H9 (cell line): ENCODE measurements around the gene MMP17. TPM values are rescaled to one million over a fixed set of nuclear protein-coding genes. Genes with fewer than 3 reads are reported as not detected.

Experiments used
- DNase-seq: peaks from one replicate; pipeline ENCODE4 v3.0.0-alpha.2; 2017
- H2AFZ ChIP-seq: one replicate; pipeline ENCODE4 v1.6.1; 2013; ENCODE audit warnings: mild to moderate bottlenecking, low read length, control low read depth, moderate library complexity
- H2AK5ac ChIP-seq: 2 replicates; pipeline ENCODE4 v1.6.1; 2013; ENCODE audit warnings: low read length, control low read depth, mixed read lengths; ENCODE audit not compliant: insufficient read length
- H2BK120ac ChIP-seq: one replicate; pipeline ENCODE4 v1.6.1; 2013; ENCODE audit warnings: low read depth, mild to moderate bottlenecking, low read length, control low read depth, inconsistent platforms; ENCODE audit not compliant: poor library complexity, severe bottlenecking
- H2BK12ac ChIP-seq: 2 replicates; pipeline ENCODE4 v1.6.1; 2013; ENCODE audit warnings: low read length, control low read depth, mixed read lengths, low read depth; ENCODE audit not compliant: insufficient read length
- H2BK15ac ChIP-seq: 2 replicates; pipeline ENCODE4 v1.6.1; 2013; ENCODE audit warnings: low read depth, low read length, control low read depth
- H2BK20ac ChIP-seq: one replicate; pipeline ENCODE4 v1.6.1; 2013; ENCODE audit warnings: low read depth, mild to moderate bottlenecking, low read length, control low read depth, inconsistent platforms; ENCODE audit not compliant: poor library complexity, severe bottlenecking
- H2BK5ac ChIP-seq: 2 replicates; pipeline ENCODE4 v1.6.1; 2013; ENCODE audit warnings: low read length, control low read depth, mixed read lengths; ENCODE audit not compliant: insufficient read length
- H3K14ac ChIP-seq: 2 replicates; pipeline ENCODE4 v1.6.1; 2013; ENCODE audit warnings: low read length, control low read depth; ENCODE audit not compliant: insufficient read depth
- H3K18ac ChIP-seq: 2 replicates; pipeline ENCODE4 v1.6.1; 2013; ENCODE audit warnings: low read depth, mild to moderate bottlenecking, mixed read lengths, low read length, control low read depth; ENCODE audit not compliant: insufficient read length
- H3K23ac ChIP-seq: 2 replicates; pipeline ENCODE4 v1.6.1; 2013; ENCODE audit warnings: low read length, control low read depth, mixed read lengths, low read depth; ENCODE audit not compliant: insufficient read length
- H3K23me2 ChIP-seq: 2 replicates; pipeline ENCODE4 v1.6.1; 2013; ENCODE audit warnings: low read depth, mild to moderate bottlenecking, mixed read lengths, low read length, control low read depth; ENCODE audit not compliant: insufficient read length, poor library complexity, severe bottlenecking
- H3K27ac ChIP-seq: 2 replicates; pipeline ENCODE4 v1.5.1; 2013; ENCODE audit warnings: low read length, control low read depth, mixed read lengths, low read depth; ENCODE audit not compliant: insufficient read length
- H3K27me3 ChIP-seq: 2 replicates; pipeline ENCODE4 v1.6.1; 2013; ENCODE audit warnings: low read length, control low read depth, inconsistent platforms; ENCODE audit not compliant: insufficient read depth
- H3K4ac ChIP-seq: 2 replicates; pipeline ENCODE4 v1.6.1; 2013; ENCODE audit warnings: low read depth, mild to moderate bottlenecking, control low read depth, inconsistent platforms, low read length, moderate library complexity
- H3K4me1 ChIP-seq: 2 replicates; pipeline ENCODE4 v1.6.1; 2013; ENCODE audit warnings: low read length, control low read depth, inconsistent platforms; ENCODE audit not compliant: insufficient read depth
- H3K4me2 ChIP-seq: 2 replicates; pipeline ENCODE4 v1.6.1; 2013; ENCODE audit warnings: low read length, control low read depth, mixed read lengths; ENCODE audit not compliant: insufficient read length, insufficient read depth
- H3K56ac ChIP-seq: 2 replicates; pipeline ENCODE4 v1.6.1; 2013; ENCODE audit warnings: low read depth, mild to moderate bottlenecking, mixed read lengths, low read length, control low read depth; ENCODE audit not compliant: insufficient read length
- H3K79me1 ChIP-seq: 2 replicates; pipeline ENCODE4 v1.6.1; 2013; ENCODE audit warnings: low read depth, mild to moderate bottlenecking, moderate library complexity, low read length, control low read depth, inconsistent platforms; ENCODE audit not compliant: insufficient read depth, poor library complexity, severe bottlenecking
- H3K79me2 ChIP-seq: 2 replicates; pipeline ENCODE4 v1.6.1; 2013; ENCODE audit warnings: low read length, control low read depth, inconsistent platforms; ENCODE audit not compliant: insufficient read depth
- H3K9ac ChIP-seq: 2 replicates; pipeline ENCODE4 v1.6.1; 2013; ENCODE audit warnings: low read length, control low read depth, mixed read lengths; ENCODE audit not compliant: insufficient read length; ENCODE audit errors: extremely low read depth
- H3K9me3 ChIP-seq: one replicate; pipeline ENCODE4 v1.6.1; 2013; ENCODE audit warnings: low read depth, low read length, inconsistent platforms; ENCODE audit not compliant: control insufficient read depth
- H3T11ph ChIP-seq: one replicate; pipeline ENCODE4 v1.6.1; 2013; ENCODE audit warnings: mild to moderate bottlenecking, low read length, control low read depth, inconsistent platforms
- H4K20me1 ChIP-seq: one replicate; pipeline ENCODE4 v1.6.1; 2013; ENCODE audit not compliant: control insufficient read depth, insufficient read length, insufficient read depth
- H4K5ac ChIP-seq: 2 replicates; pipeline ENCODE4 v1.6.1; 2013; ENCODE audit warnings: low read depth, mild to moderate bottlenecking, mixed read lengths, low read length, control low read depth; ENCODE audit not compliant: insufficient read length
- H4K8ac ChIP-seq: replicated peaks from 2 replicates; pipeline ENCODE4 v1.6.1; 2013; ENCODE audit warnings: low read length, control low read depth, mixed read lengths, low read depth; ENCODE audit not compliant: insufficient read length
- H4K91ac ChIP-seq: 2 replicates; pipeline ENCODE4 v1.6.1; 2013; ENCODE audit warnings: low read depth, mild to moderate bottlenecking, moderate library complexity, mixed read lengths, low read length, control low read depth; ENCODE audit not compliant: insufficient read length
- H3K27ac Mint-ChIP-seq, 3 experiments: 2 replicates in 2 of 3; 3 replicates in 1 of 3; pipeline ENCODE4 v1.8.0; 2020 to 2021; ENCODE audit warnings: mixed read lengths in 3 of 3, mild to moderate bottlenecking in 1 of 3, moderate library complexity in 1 of 3
- H3K27me3 Mint-ChIP-seq: 2 replicates; pipeline ENCODE4 v1.8.0; 2021; ENCODE audit warnings: low read depth, mild to moderate bottlenecking, moderate library complexity, mixed read lengths
- H3K36me3 Mint-ChIP-seq, 3 experiments: 2 replicates in 2 of 3; 3 replicates in 1 of 3; pipeline ENCODE4 v1.8.0; 2020 to 2021; ENCODE audit warnings: low read depth in 3 of 3, mixed read lengths in 3 of 3; ENCODE audit not compliant: insufficient read depth in 1 of 3
- H3K4me1 Mint-ChIP-seq, 2 experiments: 2 replicates each; pipeline ENCODE4 v1.8.0; 2020; ENCODE audit warnings: mixed read lengths in 2 of 2
- H3K4me3 Mint-ChIP-seq, 2 experiments: 2 replicates in 1 of 2; 3 replicates in 1 of 2; pipeline ENCODE4 v1.8.0; 2020 to 2021; ENCODE audit warnings: mild to moderate bottlenecking in 2 of 2, mixed read lengths in 2 of 2, moderate library complexity in 1 of 2
- H3K9me3 Mint-ChIP-seq, 2 experiments: 2 replicates in 1 of 2; 3 replicates in 1 of 2; pipeline ENCODE4 v1.8.0; 2020; ENCODE audit warnings: mild to moderate bottlenecking in 2 of 2, mixed read lengths in 2 of 2, moderate library complexity in 1 of 2
- WGBS: extraction: QIAGEN DNeasy Blood & Tissue Kit; methylation state at CpG from one replicate; pipeline ENCODE4 v1.1.7; 2013; ENCODE audit warnings: missing lambda C conversion rate, low lambda C conversion rate, mixed read lengths; ENCODE audit not compliant: insufficient read length; ENCODE audit errors: extremely low coverage; 5-methylcytosine and 5-hydroxymethylcytosine counted together
- total RNA-seq: library from RNA; stranded (reverse); gene quantifications from 2 replicates; pipeline ENCODE4 v1.2.1, GENCODE V29; 2021
- TF ChIP-seq, protein P1 (sequence below): fragments of 200-600 bp; sonication (generic); conservative IDR thresholded peaks from 3 replicates; pipeline ENCODE4 v1.8.0; 2021; ENCODE audit warnings: antibody characterized with exemption, mild to moderate bottlenecking

The MMP17 gene
- total RNA-seq, 1 experiment from 2014 or later = 14.8 TPM

DNA sequence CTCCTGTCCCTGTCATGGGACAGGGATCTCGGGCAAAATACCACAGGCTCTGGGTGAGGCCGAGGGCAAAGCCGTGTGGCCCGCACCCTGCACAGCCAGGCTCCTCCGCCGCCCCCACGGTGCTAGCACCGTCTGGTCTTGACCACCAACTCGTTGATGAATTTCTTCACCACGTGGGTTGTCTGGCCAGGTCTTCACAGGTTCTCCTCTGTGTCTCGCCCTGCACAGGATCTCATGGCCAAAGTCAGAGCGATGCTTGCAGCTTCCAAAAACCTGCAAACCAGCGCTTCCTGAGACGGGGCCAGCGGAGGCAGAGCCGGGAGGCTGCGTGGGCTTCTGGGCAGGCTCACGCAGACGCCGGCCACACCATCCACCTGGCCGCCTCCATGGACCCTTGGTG is 29.0 kb upstream of the MMP17 start:
- Histone ChIP-seq H3T11ph (no peak overlapping the region), H2BK5ac (no peak overlapping the region), H3K23ac (no peak overlapping the region), H3K4me2 (no peak overlapping the region), H3K18ac (no peak overlapping the region), H2BK12ac (no peak overlapping the region), H4K8ac (no peak overlapping the region), H2AFZ (no peak overlapping the region), H2AK5ac (no peak overlapping the region), H2BK15ac (no peak overlapping the region), H3K56ac (no peak overlapping the region), H3K79me1 (no peaks in the 10 kb centered on the region), H3K9ac (no peak overlapping the region), H3K27ac (no peak overlapping the region), H4K20me1 (no peaks in the 10 kb centered on the region), H4K5ac (no peak overlapping the region), H3K4me1 (no peaks in the 10 kb centered on the region), H4K91ac (no peak overlapping the region), H2BK120ac (no peak overlapping the region), H2BK20ac (no peak overlapping the region), H3K9me3 (no peaks in the 10 kb centered on the region), H3K27me3 (no peaks in the 10 kb centered on the region), H3K4ac (no peak overlapping the region), H3K14ac (no peak overlapping the region), H3K23me2 (no peaks in the 10 kb centered on the region), H3K79me2 (no peaks in the 10 kb centered on the region)
- Mint-ChIP-seq H3K27ac (peak overlapping the region in 1 of 3 experiments; percentile 29; a peak in 2 of 7 replicates), H3K4me1 (peaks cover 20 to 22% of the 10 kb centered on the region in 2 experiments), H3K36me3 (peaks cover 30 to 54% (median 42%) of the 10 kb centered on the region in 3 experiments), H3K4me3 (no peak overlapping the region), H3K27me3 (no peaks in the 10 kb centered on the region), H3K9me3 (no peaks in the 10 kb centered on the region)
- no peak for DNase-seq
- no CpG with 5 or more reads among the region's 21 CpGs for WGBS
- TF ChIP-seq, protein P1, sequence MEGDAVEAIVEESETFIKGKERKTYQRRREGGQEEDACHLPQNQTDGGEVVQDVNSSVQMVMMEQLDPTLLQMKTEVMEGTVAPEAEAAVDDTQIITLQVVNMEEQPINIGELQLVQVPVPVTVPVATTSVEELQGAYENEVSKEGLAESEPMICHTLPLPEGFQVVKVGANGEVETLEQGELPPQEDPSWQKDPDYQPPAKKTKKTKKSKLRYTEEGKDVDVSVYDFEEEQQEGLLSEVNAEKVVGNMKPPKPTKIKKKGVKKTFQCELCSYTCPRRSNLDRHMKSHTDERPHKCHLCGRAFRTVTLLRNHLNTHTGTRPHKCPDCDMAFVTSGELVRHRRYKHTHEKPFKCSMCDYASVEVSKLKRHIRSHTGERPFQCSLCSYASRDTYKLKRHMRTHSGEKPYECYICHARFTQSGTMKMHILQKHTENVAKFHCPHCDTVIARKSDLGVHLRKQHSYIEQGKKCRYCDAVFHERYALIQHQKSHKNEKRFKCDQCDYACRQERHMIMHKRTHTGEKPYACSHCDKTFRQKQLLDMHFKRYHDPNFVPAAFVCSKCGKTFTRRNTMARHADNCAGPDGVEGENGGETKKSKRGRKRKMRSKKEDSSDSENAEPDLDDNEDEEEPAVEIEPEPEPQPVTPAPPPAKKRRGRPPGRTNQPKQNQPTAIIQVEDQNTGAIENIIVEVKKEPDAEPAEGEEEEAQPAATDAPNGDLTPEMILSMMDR = no peak
